A204.1 (cell line): Measurements from ENCODE around the gene GPC6.
A peak's percentile ranks its signal among the peaks of the same experiment; 100 is the strongest.

Experiments
- FAIRE-seq: peaks from 2 replicates; lab custom pipeline; 2012; peaks lifted over from hg19 to GRCh38; lab: Jason Lieb, UNC

The GPC6 gene

GRCh38 chr13:94431987-94432386 is 1205.4 kb downstream of the GPC6 start:
- FAIRE-seq, result no peak

GRCh38 chr13:94433055-94433961 is 1206.7 kb downstream of the GPC6 start:
- no peak for FAIRE-seq

- FAIRE-seq, result peak; percentile 94
Measured at GRCh38 chr13:94435604-94436226, 1209.1 kb downstream of the GPC6 start.

- no peak for FAIRE-seq
Measured at GRCh38 chr13:94444826-94445225, 1218.2 kb downstream of the GPC6 start.

- FAIRE-seq, result no peak
Measured at GRCh38 chr13:94454334-94454733, 1227.7 kb downstream of the GPC6 start.

- FAIRE-seq, result no peak
Measured at GRCh38 chr13:94454906-94455305, 1228.3 kb downstream of the GPC6 start.

- no peak for FAIRE-seq
Measured at GRCh38 chr13:94455414-94455813, 1228.8 kb downstream of the GPC6 start.
